Measurements from ENCODE around the gene SHC3.

The SHC3 gene

GRCh38 chr9:89048616-89049015, 130.0 kb downstream of the SHC3 start:
- DNase-seq: no peak

DNA sequence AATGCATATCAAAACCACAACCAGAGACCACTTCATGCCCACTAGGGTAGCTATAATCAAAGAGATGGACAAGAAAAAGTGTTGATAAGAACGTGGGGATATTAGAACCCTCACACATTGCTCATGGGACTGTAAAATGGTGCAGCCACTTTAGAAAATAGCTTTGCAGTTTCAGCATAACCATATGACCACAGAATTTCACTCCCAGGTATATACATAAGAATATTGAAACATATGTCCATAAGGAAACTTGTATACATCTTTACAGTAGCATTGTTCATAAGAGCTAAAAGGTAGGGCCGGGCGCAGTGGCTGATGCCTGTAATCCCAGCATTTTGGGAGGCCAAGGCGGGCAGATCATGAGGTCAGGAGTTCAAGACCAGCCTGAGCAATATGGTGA, 131.0 kb downstream of the SHC3 start:
- DNase-seq: no peak

GRCh38 chr9:89046832-89047231, 131.8 kb downstream of the SHC3 start:
- DNase-seq: no peak

DNA sequence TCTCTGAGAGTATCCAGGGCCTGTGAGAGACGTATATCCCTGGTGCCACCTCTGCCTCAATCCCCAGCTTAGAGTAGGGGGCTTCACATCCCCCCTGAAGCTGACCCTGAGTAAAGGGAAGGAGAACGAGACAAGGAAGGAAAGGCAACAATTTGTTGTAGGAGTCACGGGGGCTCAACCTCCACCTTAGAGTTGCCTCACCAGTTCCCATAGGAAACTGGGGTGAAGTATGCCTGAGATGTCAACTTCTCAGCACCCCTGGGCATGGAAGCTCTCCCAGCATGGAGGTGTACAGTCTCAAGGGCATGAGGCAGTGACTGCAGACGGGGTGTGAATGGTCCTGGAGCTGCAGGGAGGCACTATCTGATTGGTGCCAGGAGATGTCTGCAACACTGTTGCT, 133.7 kb downstream of the SHC3 start:
- no peak for DNase-seq

DNA sequence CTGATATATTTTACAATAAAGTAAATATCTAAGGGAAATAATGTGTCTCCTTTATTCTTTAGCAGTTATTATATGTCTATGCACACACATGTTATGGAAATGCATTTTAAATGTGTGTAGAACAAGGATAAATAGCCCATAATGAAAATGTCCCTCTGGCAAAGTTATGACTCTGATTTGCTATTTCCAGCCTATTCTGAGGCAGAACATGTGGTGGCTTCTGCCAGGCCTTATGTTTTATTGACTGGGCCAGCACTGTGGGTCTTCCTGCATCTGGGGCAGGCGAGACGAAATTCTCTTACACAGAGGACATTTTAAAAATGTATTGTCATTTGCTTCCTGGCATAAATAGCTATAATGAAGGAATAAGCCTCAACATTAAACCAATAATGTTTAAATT, 134.5 kb downstream of the SHC3 start:
- no peak for DNase-seq

DNA sequence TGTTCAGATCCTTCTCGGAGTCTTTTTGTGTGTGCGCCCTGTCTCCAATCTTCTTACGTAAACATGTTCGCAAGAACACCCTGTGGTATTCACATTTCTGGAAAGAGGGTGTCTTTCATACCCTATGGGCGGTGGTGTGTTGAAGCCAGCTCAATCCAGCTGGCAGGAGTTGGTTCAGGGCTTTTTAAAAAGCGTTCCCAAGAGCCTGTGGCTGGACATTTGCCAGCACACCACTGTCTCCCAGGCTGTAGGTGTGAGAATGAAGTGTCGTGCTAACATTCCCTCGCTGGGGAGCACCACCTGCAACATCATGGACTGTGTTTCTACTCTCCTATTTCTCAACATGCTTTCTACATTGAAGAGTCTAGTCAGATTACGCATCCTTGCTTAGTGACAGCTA, 135.6 kb downstream of the SHC3 start:
- no peak for DNase-seq

- no peak for DNase-seq
These were observed 139.0 kb downstream of the SHC3 start for GRCh38 chr9:89039664-89040063.

- DNase-seq: no peak
These were observed 139.5 kb downstream of the SHC3 start for GRCh38 chr9:89039104-89039465.

GRCh38 chr9:89038382-89039103, 140.1 kb downstream of the SHC3 start:
- DNase-seq: peak; percentile 47 to 75

DNA sequence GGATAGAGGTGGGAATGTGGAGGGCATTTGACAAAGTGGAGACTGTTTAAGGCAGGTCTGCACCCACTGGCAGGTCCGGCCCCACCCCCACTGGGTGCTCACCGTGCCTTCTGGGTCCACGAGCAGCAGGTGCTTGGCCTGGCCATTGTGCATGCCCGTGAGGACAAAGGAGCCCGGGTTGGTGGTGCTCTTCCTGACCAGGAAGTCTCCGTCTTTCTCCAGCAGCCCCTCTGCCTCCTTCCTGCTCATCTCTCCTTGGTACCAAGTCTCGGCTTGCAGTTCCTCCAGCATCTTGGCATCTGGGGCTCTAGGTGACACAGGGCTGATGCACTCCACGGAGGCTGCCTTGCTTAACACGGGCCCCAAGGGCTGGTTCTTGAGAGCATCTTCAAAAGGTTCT, 140.7 kb downstream of the SHC3 start:
- DNase-seq: no peak

DNA sequence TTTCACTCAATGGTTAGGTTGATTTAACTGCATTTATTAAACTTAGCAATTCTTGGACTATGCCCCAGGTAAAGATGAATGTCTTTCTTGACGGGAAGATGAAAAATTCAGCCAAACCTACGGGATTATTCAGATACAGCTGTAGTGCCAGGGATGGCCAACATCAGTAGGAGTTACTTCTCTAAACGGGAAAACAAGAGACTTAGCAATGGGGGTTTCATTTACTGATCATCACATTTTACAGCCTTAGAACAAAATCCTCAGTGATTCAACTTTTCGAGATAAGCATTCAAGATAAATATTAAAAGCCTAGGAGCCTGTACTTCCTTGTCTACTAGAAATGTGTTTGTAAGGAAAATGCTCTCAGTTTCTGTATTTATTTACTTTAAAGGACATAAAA, 141.3 kb downstream of the SHC3 start:
- DNase-seq: peak; percentile 43 to 50

- DNase-seq: peak; percentile 77 to 82
These were observed 141.7 kb downstream of the SHC3 start for GRCh38 chr9:89036891-89037290.

GRCh38 chr9:89036383-89036782, 142.2 kb downstream of the SHC3 start:
- peak; percentile 14 to 45 for DNase-seq

- DNase-seq: no peak
These were observed 146.0 kb downstream of the SHC3 start for GRCh38 chr9:89032661-89033060.

- peak in 1 of 2 donors; percentile 22 for DNase-seq
These were observed 146.4 kb downstream of the SHC3 start for GRCh38 chr9:89032173-89032572.

DNA sequence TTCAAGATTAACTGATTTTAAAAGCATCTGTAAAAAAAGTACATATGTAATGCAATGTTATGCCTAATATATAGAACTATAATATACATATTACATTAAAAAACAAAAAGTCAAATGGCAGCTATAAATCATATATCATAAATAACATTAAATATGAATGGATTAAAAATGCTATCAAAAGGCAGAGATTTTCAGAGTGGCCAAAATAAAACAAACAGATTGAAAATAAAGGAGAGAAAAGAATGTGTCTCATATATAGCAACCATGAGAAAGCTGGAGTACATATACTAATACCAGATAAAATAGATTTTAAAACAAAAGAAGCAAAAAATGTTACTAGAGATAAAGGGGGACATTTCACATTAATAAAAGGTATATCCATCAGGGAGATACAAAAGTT, 148.8 kb downstream of the SHC3 start:
- no peak for DNase-seq

DNA sequence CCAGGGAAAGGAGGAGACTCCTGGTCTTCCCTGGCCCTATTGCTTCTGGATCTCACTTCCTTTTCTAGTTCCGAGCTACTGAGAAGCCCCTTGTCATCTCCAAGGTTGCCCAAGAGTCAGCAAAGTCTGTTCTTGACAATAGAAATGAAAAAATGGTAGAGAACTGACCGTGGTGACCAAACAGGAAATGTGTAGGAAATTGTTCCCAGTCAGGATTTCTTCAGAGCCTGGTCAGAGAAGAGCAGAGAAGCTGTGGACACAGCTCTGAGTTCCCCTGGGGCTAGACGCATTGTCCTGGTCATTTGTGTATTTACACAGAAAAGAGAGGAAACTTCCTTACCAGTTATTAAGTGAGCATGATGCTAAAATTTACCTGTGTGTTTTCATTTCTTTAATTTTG, 151.7 kb downstream of the SHC3 start:
- peak; percentile 77 to 84 for DNase-seq

DNA sequence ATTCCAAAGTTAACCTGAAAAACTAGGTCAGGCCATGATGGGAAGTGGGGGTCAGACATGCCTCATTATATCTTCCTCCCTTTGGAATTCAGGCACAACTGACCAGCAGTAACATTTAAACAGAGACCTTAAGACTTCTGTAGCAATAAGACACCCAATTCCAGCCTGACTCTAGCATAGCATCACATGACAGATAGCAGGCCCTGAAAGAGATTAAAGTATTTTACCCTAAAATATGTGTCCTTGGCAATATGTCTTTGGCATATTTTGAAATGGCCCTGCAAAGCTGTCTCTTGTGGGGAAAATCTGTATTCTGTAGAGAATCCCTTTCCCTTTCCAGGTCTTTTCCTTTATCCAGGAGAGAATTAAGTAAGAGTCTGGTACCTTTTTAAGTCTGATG, 153.1 kb downstream of the SHC3 start:
- DNase-seq: no peak

DNA sequence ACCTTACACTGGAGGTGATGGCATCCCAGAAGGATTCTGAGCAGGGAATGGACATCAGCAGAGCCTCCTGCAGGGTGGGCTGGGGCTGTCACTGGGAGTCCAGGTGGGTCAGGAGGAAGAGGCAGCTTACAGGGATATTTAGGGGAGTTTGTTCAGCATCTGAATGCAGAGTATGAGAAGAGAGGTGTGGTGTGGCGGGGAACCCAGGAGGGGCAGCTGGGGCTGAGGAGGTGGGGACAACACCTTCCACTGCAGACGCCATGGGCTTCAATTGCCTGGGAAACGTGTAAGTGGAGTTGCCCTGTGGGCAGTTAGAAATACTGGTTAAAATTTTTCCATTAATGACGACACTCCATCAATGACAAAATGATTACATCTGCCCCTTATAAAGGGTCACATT, 153.9 kb downstream of the SHC3 start:
- no peak for DNase-seq

- peak; percentile 55 to 81 for DNase-seq
These were observed 154.9 kb downstream of the SHC3 start for GRCh38 chr9:89023740-89024139.

DNA sequence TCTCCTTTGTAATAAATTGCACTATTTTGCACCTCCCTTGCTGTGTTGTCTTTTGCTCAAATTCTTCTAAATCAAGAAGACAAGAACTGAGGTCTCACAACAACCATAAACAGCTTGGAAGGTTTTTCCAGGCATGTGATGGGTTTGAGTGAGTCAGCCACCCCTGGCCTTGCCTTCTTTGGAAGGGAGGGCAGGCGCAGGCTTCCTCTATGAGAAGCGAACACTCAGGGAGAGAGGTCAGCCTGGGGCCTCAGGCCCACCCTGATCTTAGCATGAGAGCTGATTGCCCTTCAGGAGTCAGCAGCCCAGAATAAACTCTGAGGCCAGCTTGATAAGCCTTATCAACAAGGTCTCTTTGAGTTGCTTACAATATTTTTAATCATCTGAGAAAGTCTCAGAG, 155.7 kb downstream of the SHC3 start:
- DNase-seq: peak; percentile 26 to 48

DNA sequence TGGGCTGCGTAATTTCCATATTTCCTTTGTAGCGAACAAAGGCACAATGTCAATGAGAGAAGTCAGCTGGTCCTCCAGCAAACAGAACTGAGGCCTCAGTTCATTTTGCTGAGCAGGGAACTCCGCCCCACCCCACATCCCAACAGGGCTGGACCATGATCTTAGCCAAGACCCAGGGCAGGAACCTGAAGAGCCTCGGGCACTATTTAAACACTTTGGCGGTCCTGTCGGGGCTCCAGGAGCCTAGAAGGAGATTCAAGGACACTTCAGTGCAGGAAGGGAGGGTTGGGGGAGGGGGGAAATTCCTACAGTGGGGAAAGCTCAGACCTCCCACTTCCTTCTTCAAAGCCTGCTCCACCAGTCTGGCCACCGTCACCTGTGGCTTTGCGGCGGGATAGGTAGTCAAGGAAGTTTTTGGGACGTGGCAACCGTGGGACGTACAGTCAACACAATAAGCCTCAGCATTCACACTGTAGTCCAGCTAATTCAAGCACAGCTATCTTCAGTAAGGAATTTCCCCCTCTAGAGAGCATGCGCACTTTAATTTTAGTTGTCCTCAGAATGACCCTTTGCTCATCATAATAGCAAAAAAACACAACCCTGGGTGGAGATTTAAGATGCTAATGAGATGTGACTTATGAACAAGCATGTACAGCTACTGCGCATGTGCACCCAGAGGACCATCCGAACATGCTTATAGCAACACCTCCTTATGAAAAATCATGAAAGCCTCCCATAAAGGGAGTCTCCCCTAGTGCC, 156.4 kb downstream of the SHC3 start:
- DNase-seq: no peak

DNA sequence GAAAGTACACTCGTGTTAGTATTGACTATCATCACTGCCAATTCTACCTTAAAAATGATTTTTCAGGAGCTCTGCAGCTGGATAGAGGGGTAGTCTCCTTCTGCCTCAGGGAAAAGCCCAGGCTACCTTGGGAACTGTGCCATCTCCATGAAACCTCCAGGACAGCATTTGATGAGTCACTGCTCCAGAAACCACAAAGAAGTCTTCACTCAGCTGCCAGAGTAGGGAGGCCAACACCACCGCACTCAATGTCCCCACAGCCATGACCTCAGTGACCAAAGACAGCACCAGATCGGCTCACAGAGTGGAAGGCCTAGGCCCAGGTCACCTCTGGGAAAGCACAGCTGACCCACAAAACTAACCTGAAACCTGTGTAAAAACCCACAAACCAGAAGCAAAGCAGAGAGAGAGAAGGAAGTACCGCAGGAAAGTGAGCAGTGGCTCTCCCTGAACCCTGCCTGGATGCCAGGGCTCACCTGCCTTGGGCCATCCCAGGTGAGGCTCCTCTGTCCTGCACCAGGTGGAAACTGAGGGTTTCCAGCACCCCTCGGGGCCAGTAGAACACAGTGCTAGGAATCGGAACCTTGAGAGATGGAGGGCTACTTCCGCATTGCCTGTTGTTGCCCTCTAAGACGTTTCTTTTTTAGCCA, 157.3 kb downstream of the SHC3 start:
- peak in 1 of 2 donors; percentile 43 for DNase-seq

- no peak for DNase-seq
These were observed 157.9 kb downstream of the SHC3 start for GRCh38 chr9:89020754-89021153.
